HCT116 (cell line): ENCODE results near the gene DAPP1. TPM values are rescaled to one million over a fixed set of nuclear protein-coding genes. Genes with fewer than 3 reads are reported as not detected.

Experiments
- ATAC-seq: fragments of 200-7000 bp; cut with Tn5 transposase; 2 replicates; pipeline ENCODE4 v1.9.1; 2020; ENCODE audit warnings: mild to moderate bottlenecking, moderate library complexity
- BruUV-seq: library from RNA; stranded (reverse); fragments of 400-500 nt; replicated peaks from 2 replicates; lab custom pipeline; 2021; lab: Mats Ljungman, UMichigan
- CTCF ChIA-PET: fragments of 300-600 bp; sonication (Branson Sonifier 250); formaldehyde crosslinking; loops from one replicate; lab custom pipeline; 2021; ENCODE audit warnings: antibody characterized with exemption; lab: Charles Lee
- POLR2A ChIA-PET: fragments of 300-600, 350-600 bp; sonication (Branson Sonifier 250); formaldehyde crosslinking; loops from one replicate; lab custom pipeline; 2021; ENCODE audit warnings: antibody characterized with exemption; lab: Charles Lee
- RAD21 ChIA-PET, 2 experiments: fragments of 300-600 bp; sonication (Branson Sonifier 250); formaldehyde crosslinking; loops; one replicate each; lab custom pipeline; 2023; ENCODE audit warnings: low total read pairs in 2 of 2; ENCODE audit not compliant: uncharacterized antibody in 2 of 2, unreplicated experiment in 2 of 2, low non-redundant PET in 1 of 2; lab: Charles Lee
- DNase-seq: peaks from one replicate; pipeline ENCODE4 v3.0.0-alpha.2; 2010; ENCODE audit warnings: low read depth, low spot score
- H2AFZ ChIP-seq: fragments of 200-600 bp; shearing (Covaris generic), sonication (generic); 2 replicates; pipeline ENCODE4 v1.6.1; 2017; ENCODE audit warnings: low read depth, mixed run types, mixed read lengths, antibody characterized with exemption, low read length; ENCODE audit not compliant: poor library complexity, severe bottlenecking
- H3K27ac ChIP-seq: 2 replicates; pipeline ENCODE4 v1.5.1; 2012; ENCODE audit warnings: low read depth, low read length
- H3K27me3 ChIP-seq: fragments of 200-600 bp; sonication (generic); 2 replicates; pipeline ENCODE4 v1.6.1; 2016; ENCODE audit warnings: mixed run types, low read length, mixed read lengths; ENCODE audit not compliant: insufficient read depth
- H3K36me3 ChIP-seq, 2 experiments: fragments of 200-500 bp in 1 of 2; fragments of 200-600 bp in 1 of 2; sonication (Bioruptor generic) in 1 of 2; sonication (generic) in 1 of 2; 2 replicates each; pipeline versions ENCODE4 v1.5.1 to v1.6.1; 2014 to 2016; ENCODE audit warnings: low read length in 2 of 2, inconsistent platforms in 1 of 2, mixed read lengths in 1 of 2, mixed run types in 1 of 2; ENCODE audit not compliant: insufficient read depth in 2 of 2, control insufficient read depth in 1 of 2
- H3K4me1 ChIP-seq, 2 experiments: fragments of 200-600 bp in 1 of 2; sonication (generic) in 1 of 2; 2 replicates each; pipeline versions ENCODE4 v1.5.1 to v1.6.1; 2012 to 2017; ENCODE audit warnings: low read length in 2 of 2, inconsistent platforms in 1 of 2, mild to moderate bottlenecking in 1 of 2, mixed read lengths in 1 of 2, mixed run types in 1 of 2, moderate library complexity in 1 of 2; ENCODE audit not compliant: insufficient read depth in 2 of 2, control insufficient read depth in 1 of 2
- H3K4me2 ChIP-seq: fragments of 200-600 bp; sonication (generic); 2 replicates; pipeline ENCODE4 v1.6.1; 2017; ENCODE audit warnings: mixed run types, low read length, mixed read lengths
- H3K4me3 ChIP-seq, 2 experiments: fragments of 200-600 bp in 1 of 2; sonication (generic) in 1 of 2; replicated peaks in 1 of 2; 2 replicates each; pipeline ENCODE4 v1.5.1; 2011 to 2016; ENCODE audit warnings: low read length in 2 of 2, control low read depth in 1 of 2, low read depth in 1 of 2, mild to moderate bottlenecking in 1 of 2, mixed read lengths in 1 of 2, mixed run types in 1 of 2
- H3K79me2 ChIP-seq: fragments of 200-600 bp; sonication (generic); 2 replicates; pipeline ENCODE4 v1.6.1; 2017; ENCODE audit warnings: mild to moderate bottlenecking, mixed run types, low read length, moderate library complexity, mixed read lengths; ENCODE audit not compliant: insufficient read depth
- H3K9ac ChIP-seq: fragments of 200-600 bp; sonication (generic); 2 replicates; pipeline ENCODE4 v1.6.1; 2016; ENCODE audit warnings: low read length, mixed read lengths
- H3K9me2 ChIP-seq: fragments of 200-600 bp; sonication (generic), shearing (Covaris generic); 2 replicates; pipeline ENCODE4 v1.6.1; 2017; ENCODE audit warnings: mixed run types, mild to moderate bottlenecking, moderate library complexity; ENCODE audit not compliant: insufficient read depth
- H3K9me3 ChIP-seq, 2 experiments: fragments of 200-500 bp in 1 of 2; fragments of 200-600 bp in 1 of 2; sonication (Bioruptor generic) in 1 of 2; sonication (generic) in 1 of 2; 2 replicates each; pipeline ENCODE4 v1.6.1; 2014 to 2017; ENCODE audit warnings: low read length in 2 of 2, mixed read lengths in 2 of 2, inconsistent platforms in 1 of 2, low read depth in 1 of 2, mild to moderate bottlenecking in 1 of 2, mixed run types in 1 of 2, moderate library complexity in 1 of 2; ENCODE audit not compliant: control insufficient read depth in 1 of 2, insufficient read depth in 1 of 2
- H4K20me1 ChIP-seq: fragments of 200-600 bp; sonication (generic), shearing (Covaris generic); 2 replicates; pipeline ENCODE4 v1.6.1; 2017; ENCODE audit warnings: mixed run types, mild to moderate bottlenecking, moderate library complexity; ENCODE audit not compliant: insufficient read depth
- EZH2 ChIP-seq: fragments of 200-600 bp; sonication (generic); IDR thresholded peaks from 2 replicates; pipeline ENCODE4 v1.6.1; 2017; ENCODE audit warnings: antibody characterized with exemption, mixed run types
- FOSL1 ChIP-seq: IDR thresholded peaks from 2 replicates; pipeline ENCODE4 v1.6.1; 2012; ENCODE audit warnings: low read depth
- JUND ChIP-seq: IDR thresholded peaks from 2 replicates; pipeline ENCODE4 v1.6.1; 2012
- MAX ChIP-seq: IDR thresholded peaks from 2 replicates; pipeline ENCODE4 v1.6.1; 2012
- POLR2A ChIP-seq: IDR thresholded peaks from 2 replicates; pipeline ENCODE4 v1.7.0; 2011; ENCODE audit warnings: borderline replicate concordance; ENCODE audit not compliant: insufficient read depth, insufficient read length; ENCODE audit errors: extremely low read depth
- POLR2AphosphoS5 ChIP-seq: IDR thresholded peaks from 2 replicates; pipeline ENCODE4 v1.6.1; 2011; ENCODE audit warnings: mild to moderate bottlenecking, low read depth, low read length, moderate library complexity
- SIN3A ChIP-seq: IDR thresholded peaks from 2 replicates; pipeline ENCODE4 v1.6.1; 2012; ENCODE audit warnings: low read depth
- SRF ChIP-seq: IDR thresholded peaks from 2 replicates; pipeline ENCODE4 v1.6.1; 2012; ENCODE audit warnings: low read depth
- YY1 ChIP-seq: IDR thresholded peaks from 2 replicates; pipeline ENCODE4 v1.6.1; 2011; ENCODE audit warnings: low read length, low read depth, moderate library complexity, mild to moderate bottlenecking; ENCODE audit not compliant: insufficient replicate concordance; ENCODE audit errors: extremely low read depth
- ZBTB33 ChIP-seq: IDR thresholded peaks from 2 replicates; pipeline ENCODE4 v1.6.1; 2011; ENCODE audit warnings: mild to moderate bottlenecking, low read length, moderate library complexity; ENCODE audit not compliant: insufficient replicate concordance; ENCODE audit errors: extremely low read depth
- intact Hi-C: fragments of 100-400 bp; cut with micrococcal nuclease; formaldehyde crosslinking; loops from 2 replicates; pipeline ENCODE4 v1.10.0; 2022
- total RNA-seq: library from RNA; stranded (reverse); gene quantifications from one replicate; pipeline ENCODE4 v1.2.1, GENCODE V29; 2021; ENCODE audit not compliant: unreplicated experiment
- TF ChIP-seq, protein P1 (sequence below): IDR thresholded peaks from 2 replicates; pipeline ENCODE4 v1.6.1; 2012; ENCODE audit warnings: low read depth

Gene DAPP1
- total RNA-seq, 1 experiment from 2014 or later = 0.76 TPM

- Histone ChIP-seq H3K4me3 (no peak overlapping the region), H4K20me1 (no peaks in the 10 kb centered on the region), H3K9ac (no peak overlapping the region), H2AFZ (no peak overlapping the region), H3K4me2 (no peak overlapping the region), H3K9me2 (no peaks in the 10 kb centered on the region), H3K36me3 (peaks cover 0 to 7% of the 10 kb centered on the region in 2 experiments; a peak in 1 of 4 replicates), H3K4me1 (no peaks in the 10 kb centered on the region), H3K27ac (no peak overlapping the region), H3K27me3 (no peaks in the 10 kb centered on the region), H3K9me3 (no peaks in the 10 kb centered on the region), H3K79me2 (no peaks in the 10 kb centered on the region)
- CTCF ChIA-PET = no interaction called here
- intact Hi-C loops = no loop called here
- POLR2A ChIA-PET = no interaction called here
- DNase-seq = no peak
- BruUV-seq = no TSS peak
- ATAC-seq = no peak
- RAD21 ChIA-PET = no interaction called here
- no peak for TF ChIP-seq EZH2
- no peak for TF ChIP-seq FOSL1
- no peak for TF ChIP-seq MAX
- no peak for TF ChIP-seq SRF
- TF ChIP-seq, protein P1, sequence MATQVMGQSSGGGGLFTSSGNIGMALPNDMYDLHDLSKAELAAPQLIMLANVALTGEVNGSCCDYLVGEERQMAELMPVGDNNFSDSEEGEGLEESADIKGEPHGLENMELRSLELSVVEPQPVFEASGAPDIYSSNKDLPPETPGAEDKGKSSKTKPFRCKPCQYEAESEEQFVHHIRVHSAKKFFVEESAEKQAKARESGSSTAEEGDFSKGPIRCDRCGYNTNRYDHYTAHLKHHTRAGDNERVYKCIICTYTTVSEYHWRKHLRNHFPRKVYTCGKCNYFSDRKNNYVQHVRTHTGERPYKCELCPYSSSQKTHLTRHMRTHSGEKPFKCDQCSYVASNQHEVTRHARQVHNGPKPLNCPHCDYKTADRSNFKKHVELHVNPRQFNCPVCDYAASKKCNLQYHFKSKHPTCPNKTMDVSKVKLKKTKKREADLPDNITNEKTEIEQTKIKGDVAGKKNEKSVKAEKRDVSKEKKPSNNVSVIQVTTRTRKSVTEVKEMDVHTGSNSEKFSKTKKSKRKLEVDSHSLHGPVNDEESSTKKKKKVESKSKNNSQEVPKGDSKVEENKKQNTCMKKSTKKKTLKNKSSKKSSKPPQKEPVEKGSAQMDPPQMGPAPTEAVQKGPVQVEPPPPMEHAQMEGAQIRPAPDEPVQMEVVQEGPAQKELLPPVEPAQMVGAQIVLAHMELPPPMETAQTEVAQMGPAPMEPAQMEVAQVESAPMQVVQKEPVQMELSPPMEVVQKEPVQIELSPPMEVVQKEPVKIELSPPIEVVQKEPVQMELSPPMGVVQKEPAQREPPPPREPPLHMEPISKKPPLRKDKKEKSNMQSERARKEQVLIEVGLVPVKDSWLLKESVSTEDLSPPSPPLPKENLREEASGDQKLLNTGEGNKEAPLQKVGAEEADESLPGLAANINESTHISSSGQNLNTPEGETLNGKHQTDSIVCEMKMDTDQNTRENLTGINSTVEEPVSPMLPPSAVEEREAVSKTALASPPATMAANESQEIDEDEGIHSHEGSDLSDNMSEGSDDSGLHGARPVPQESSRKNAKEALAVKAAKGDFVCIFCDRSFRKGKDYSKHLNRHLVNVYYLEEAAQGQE = no peak
- TF ChIP-seq ZBTB33 = no peak
- no peak for TF ChIP-seq JUND
- TF ChIP-seq POLR2A = no peak
- TF ChIP-seq SIN3A = no peak
- TF ChIP-seq YY1 = no peak
- no peak for TF ChIP-seq POLR2AphosphoS5
These were observed 60.3 kb downstream of the DAPP1 start for GRCh38 chr4:99876946-99877345.
